ENCODE results near the gene LYVE1.
A peak's percentile ranks its signal among the peaks of the same experiment; 100 is the strongest.
"Not testable (repeated sequence)": the region's sequence is repeated elsewhere in the genome, so short reads cannot be mapped to it uniquely, and the experiment has no call there.

LYVE1 gene

GRCh38 chr11:10568486-10568941 lies at the start of gene LYVE1:
LYVE1 (minus strand) TSS chr11:10568665; CDS start chr11:10568532, 133 bp downstream.
- DNase-seq (ENCODE audit: low spot score): no peak

- DNase-seq (ENCODE audit: low spot score): no peak
Observed at GRCh38 chr11:10617551-10617950, 49.1 kb upstream of the LYVE1 start.

DNA sequence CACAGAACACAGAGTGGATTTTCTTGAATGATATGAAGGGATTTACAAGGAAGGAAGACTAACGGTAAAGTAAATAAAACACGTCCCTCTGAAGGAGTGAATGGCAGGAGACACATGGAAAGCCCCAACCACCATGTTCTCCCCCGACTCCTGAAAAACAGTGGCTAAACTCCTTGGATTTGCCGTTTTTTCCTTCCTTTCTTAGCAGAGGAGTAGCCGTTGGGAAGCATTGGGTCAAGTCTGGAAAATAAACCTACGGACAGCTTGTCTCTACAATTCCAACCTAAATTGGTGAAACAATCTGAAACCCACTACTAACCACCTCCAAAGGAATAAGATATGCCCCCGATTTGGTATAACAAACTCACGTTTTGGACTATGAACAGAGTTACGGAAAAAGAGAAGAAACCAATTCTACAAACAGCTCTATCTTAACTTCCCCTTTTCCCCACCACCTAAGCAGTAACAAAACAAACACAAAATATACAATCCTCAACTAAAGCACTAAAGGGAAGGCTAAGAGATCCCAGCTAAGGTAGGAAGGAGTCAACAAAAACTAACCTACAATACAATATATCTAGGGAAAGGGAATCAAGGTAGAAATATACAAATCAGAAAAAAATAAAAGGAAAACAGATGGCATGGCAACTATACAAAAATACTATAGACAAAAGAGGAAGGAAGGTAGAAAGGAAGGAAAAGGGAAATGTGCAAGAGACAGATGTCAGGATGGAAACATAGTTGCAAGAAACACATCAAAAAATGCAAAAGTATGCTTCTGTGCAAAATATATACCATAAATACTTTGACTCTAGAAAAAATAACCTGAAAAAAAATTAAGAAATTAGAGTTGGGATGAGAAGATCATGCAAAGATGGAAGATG lies 43.8 kb upstream of the LYVE1 start:
- DNase-seq (ENCODE audit: low spot score): no peak

- DNase-seq (ENCODE audit: low spot score): no peak
Observed at GRCh38 chr11:10609636-10610035, 41.2 kb upstream of the LYVE1 start.

DNA sequence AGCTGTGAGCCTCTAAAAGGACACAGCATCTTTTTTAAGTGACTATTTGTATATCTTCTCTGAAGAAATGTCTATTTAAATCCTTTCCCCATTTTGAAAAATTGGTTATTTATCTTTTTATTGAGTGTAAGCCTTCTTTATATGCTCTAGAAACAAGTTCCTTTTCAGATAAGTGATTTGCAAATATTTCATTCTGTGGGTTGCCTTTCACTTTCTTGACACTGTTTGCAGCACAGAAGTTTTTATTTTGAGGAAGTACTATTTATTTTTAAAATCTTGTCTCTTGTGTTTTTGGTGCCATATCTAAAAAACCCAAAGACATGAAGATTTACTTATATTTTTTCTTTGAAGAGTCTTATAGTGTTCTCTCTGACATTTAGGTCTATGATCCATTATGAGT lies 40.1 kb upstream of the LYVE1 start:
- DNase-seq (ENCODE audit: low spot score): no peak

GRCh38 chr11:10607462-10608132 lies 39.1 kb upstream of the LYVE1 start:
- DNase-seq (ENCODE audit: low spot score): no peak

- DNase-seq (ENCODE audit: low spot score): no peak
Observed at GRCh38 chr11:10606536-10607208, 38.2 kb upstream of the LYVE1 start.

GRCh38 chr11:10605941-10606381 lies 37.5 kb upstream of the LYVE1 start:
- DNase-seq (ENCODE audit: low spot score): peak; percentile 18

DNA sequence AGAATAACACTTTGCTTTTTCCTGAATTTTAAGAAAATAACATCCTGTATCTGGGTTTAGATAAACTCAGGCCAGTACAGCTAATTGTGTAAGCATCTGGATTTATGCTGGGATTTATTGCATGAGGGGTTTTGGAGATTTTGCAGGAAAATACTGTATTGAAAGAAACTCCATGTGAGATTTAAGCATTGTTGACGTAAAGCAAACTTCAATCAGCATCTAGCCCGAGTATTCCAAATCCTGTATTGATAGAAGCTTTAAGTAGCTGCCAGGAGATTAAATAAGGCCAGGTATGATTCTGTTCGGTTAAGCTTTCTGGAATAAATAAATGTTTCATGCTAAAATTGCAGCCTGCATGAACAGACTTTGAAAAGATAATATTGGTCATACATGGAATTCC lies 36.3 kb upstream of the LYVE1 start:
- no peak for DNase-seq (ENCODE audit: low spot score)

DNA sequence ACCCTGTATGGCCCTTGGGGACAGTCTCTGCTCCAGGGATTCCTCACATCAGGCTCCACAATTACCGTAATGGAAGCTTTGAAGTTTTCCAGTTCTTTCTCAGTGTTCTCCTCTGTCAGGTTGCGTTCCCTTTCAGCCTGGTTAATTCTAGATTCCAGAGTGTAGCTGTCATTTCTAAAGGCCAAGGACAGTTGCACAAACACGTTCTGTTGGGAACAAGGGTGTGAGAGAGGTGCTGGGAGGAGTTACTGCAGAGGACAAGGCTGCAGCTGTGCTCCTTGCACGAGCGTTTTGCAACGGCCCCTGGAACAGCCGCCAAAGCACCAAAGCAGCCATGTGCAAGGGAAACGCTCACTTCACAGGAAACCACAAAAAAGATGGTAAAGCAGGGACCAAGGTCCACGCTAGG lies 35.9 kb upstream of the LYVE1 start:
- no peak for DNase-seq (ENCODE audit: low spot score)

DNA sequence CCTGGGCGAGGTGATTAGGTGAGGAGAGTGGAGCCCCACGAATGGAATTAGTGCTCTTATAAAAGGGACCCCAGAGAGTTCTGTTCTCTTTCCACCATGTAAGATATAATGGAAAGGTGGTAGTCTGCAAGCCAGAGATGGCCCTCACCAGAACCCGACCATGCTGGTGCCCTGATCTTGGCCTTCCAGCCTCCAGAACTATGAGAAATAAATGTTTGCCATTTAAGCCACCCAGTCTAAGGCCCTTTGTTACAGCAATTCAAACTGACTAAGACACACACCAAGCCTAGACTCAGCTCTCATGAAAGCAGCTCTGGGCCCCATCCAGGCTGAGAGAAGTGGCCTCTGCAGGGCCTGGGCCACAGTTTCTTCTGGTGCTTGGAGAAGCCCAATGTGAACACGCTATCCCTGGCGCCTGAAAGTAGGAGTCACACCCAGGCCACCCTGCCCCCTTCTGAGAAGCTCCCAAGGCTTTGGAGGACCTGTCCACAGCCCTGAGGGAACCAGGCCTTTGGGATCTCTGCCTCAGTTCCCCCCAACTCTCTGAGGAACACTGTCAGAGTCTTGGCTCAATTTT lies 35.3 kb upstream of the LYVE1 start:
- DNase-seq (ENCODE audit: low spot score): no peak

GRCh38 chr11:10602945-10603344 lies 34.5 kb upstream of the LYVE1 start:
- no peak for DNase-seq (ENCODE audit: low spot score)

- no peak for DNase-seq (ENCODE audit: low spot score)
Observed at GRCh38 chr11:10602366-10602765, 33.9 kb upstream of the LYVE1 start.

DNA sequence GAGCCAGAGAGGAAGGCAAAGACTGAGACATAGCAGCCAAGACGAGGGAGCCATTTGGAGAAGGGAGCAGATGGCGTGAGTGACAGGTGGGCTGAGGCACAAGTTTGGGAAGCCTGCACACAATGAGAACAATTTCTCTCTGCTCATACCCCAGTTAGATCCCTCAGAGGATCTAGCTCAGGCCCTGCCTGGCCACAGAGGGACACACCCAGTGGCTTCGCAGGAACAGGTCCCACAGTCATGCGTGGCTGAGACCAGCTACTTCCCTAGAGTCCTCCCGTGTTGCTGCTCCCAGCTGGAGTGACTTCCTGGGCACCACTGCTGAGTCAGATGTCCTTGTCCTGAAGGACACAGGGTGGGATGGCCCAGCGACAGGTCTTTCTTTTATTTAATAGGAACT lies 33.4 kb upstream of the LYVE1 start:
- no peak for DNase-seq (ENCODE audit: low spot score)

DNA sequence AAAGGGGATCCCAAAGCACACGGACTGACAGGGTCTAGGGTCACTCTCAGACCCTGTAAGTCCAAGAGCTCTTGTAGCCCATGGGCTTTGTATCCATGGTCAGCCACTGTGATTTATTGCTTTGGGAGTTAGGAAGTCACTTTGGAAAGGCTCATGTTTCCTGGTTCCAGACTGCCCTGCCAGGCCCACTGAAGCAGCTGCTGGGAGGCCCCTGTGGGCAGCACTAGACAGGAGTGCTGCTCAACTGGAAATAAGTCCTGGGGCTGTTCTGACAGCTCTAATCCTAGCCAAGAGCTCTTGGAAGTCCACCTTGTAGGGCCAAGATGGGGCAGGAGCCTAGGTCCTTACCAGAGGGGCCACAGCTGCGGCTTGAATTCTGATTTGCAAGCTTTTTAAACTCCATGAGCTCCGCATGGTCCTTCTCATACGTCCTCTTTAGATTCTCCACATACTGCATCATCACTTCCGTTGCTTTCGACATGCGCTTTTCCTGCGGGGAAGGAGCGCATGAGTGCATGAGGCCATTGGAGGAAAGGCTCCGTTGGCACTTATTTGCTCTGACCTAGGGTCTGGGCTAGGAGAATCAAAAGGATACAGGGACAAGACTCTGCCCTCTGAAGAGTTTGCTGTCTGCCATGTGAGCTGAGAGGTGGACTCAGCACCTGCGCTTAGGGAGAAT lies 32.2 kb upstream of the LYVE1 start:
- no peak for DNase-seq (ENCODE audit: low spot score)

- no peak for DNase-seq (ENCODE audit: low spot score)
Observed at GRCh38 chr11:10599388-10600175, 31.1 kb upstream of the LYVE1 start.

GRCh38 chr11:10598816-10599215 lies 30.4 kb upstream of the LYVE1 start:
- no peak for DNase-seq (ENCODE audit: low spot score)

GRCh38 chr11:10597877-10598351 lies 29.4 kb upstream of the LYVE1 start:
- peak; percentile 37 for DNase-seq (ENCODE audit: low spot score)

GRCh38 chr11:10595840-10596239 lies 27.4 kb upstream of the LYVE1 start:
- DNase-seq (ENCODE audit: low spot score): not testable (repeated sequence)

DNA sequence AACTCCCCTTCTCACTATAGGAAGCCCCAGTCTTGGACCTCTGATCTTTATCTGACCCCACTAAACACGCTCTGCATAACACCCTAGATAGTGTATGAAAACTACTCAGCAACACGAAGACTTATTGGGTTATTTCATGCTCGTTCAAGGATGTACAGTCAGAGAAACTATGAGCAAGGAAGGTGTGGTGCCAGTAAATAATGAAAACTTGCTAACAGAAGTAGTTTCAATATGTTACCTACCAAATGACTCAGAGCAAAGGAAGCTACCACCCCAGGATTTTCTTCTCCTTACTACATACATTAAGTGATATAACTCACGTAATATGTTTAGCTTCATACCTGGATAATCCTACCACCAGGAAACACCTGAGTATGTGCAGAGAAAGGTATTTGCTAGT lies 25.9 kb upstream of the LYVE1 start:
- DNase-seq (ENCODE audit: low spot score): no peak

- no peak for DNase-seq (ENCODE audit: low spot score)
Observed at GRCh38 chr11:10592331-10592730, 23.9 kb upstream of the LYVE1 start.

All from globus pallidus (tissue), 1 donor.